ENCODE data around the gene ZFYVE28.

DNA sequence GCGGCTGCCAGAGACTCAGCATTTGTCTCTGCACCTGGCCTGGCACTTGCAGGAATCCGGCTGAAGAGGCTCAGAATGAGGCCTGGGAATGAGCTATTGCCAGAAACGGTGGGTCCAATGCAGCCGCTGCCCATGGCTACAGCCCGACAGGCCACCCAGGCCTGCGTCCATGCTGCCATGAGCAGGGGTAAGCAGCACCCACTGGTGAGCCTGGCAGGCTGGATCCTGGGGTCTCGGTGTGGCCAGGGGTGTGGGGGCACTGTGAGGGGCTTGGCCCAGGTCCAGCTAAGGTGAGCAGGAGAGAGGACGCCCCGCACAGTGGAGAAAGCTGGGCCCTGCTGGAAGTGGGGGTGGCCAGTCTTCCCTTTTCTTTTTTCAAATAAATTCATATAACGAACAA, 96.2 kb downstream of the ZFYVE28 start:
- TF ChIP-seq, protein P1, sequence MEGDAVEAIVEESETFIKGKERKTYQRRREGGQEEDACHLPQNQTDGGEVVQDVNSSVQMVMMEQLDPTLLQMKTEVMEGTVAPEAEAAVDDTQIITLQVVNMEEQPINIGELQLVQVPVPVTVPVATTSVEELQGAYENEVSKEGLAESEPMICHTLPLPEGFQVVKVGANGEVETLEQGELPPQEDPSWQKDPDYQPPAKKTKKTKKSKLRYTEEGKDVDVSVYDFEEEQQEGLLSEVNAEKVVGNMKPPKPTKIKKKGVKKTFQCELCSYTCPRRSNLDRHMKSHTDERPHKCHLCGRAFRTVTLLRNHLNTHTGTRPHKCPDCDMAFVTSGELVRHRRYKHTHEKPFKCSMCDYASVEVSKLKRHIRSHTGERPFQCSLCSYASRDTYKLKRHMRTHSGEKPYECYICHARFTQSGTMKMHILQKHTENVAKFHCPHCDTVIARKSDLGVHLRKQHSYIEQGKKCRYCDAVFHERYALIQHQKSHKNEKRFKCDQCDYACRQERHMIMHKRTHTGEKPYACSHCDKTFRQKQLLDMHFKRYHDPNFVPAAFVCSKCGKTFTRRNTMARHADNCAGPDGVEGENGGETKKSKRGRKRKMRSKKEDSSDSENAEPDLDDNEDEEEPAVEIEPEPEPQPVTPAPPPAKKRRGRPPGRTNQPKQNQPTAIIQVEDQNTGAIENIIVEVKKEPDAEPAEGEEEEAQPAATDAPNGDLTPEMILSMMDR (IDR thresholded peaks at IDR 0.05) = no peak
- no peak for TF ChIP-seq EZH2 (IDR thresholded peaks at IDR 0.05; ENCODE audit: borderline replicate concordance, insufficient read depth, low read depth, low read length, poor library complexity, severe bottlenecking)

Data from B cell (primary cell).